GM23338 (cell line): ENCODE data around the gene MAST4. TPM values are rescaled to one million over a fixed set of nuclear protein-coding genes. Genes with fewer than 3 reads are reported as not detected.

Source experiments
- ATAC-seq: fragments of 200-7000 bp; cut with Tn5 transposase; 3 replicates; pipeline ENCODE4 v1.9.1; 2020
- DNase-seq: peaks from one replicate; pipeline ENCODE4 v3.0.0-alpha.2; 2015; ENCODE audit warnings: low spot score
- H2AFZ ChIP-seq: fragments of 200-600 bp; sonication (generic); 2 replicates; pipeline ENCODE4 v1.8.0; 2016; ENCODE audit warnings: antibody characterized with exemption, mild to moderate bottlenecking, moderate library complexity
- H3F3A ChIP-seq: fragments of 200-600 bp; sonication (generic); replicated peaks from 2 replicates; pipeline ENCODE4 v1.8.0; 2017; ENCODE audit warnings: antibody characterized with exemption, mixed run types, low read depth
- H3K27ac ChIP-seq: fragments of 200-600 bp; sonication (generic); 2 replicates; pipeline ENCODE4 v1.6.1; 2016; ENCODE audit warnings: low read depth
- H3K27me3 ChIP-seq: fragments of 200-600 bp; sonication (generic); 2 replicates; pipeline ENCODE4 v1.8.0; 2016; ENCODE audit warnings: mild to moderate bottlenecking, mixed run types, moderate library complexity; ENCODE audit not compliant: insufficient read depth
- H3K36me3 ChIP-seq: fragments of 200-600 bp; sonication (generic); 2 replicates; pipeline ENCODE4 v1.8.0; 2016; ENCODE audit warnings: mild to moderate bottlenecking; ENCODE audit not compliant: insufficient read depth
- H3K4me1 ChIP-seq: fragments of 200-600 bp; sonication (generic); 2 replicates; pipeline ENCODE4 v1.8.0; 2016; ENCODE audit warnings: mild to moderate bottlenecking, moderate library complexity; ENCODE audit not compliant: insufficient read depth
- H3K4me2 ChIP-seq: fragments of 200-600 bp; sonication (generic); 2 replicates; pipeline ENCODE4 v1.7.1; 2017; ENCODE audit warnings: mixed run types
- H3K4me3 ChIP-seq: fragments of 200-600 bp; sonication (generic); 2 replicates; pipeline ENCODE4 v1.6.1; 2016; ENCODE audit warnings: mixed run types
- H3K79me2 ChIP-seq: fragments of 200-600 bp; sonication (generic); replicated peaks from 2 replicates; pipeline ENCODE4 v1.8.0; 2017; ENCODE audit warnings: mild to moderate bottlenecking; ENCODE audit not compliant: insufficient read depth
- H3K9me2 ChIP-seq: fragments of 200-600 bp; sonication (generic); 2 replicates; pipeline ENCODE4 v1.8.0; 2017; ENCODE audit not compliant: insufficient read depth
- H4K20me1 ChIP-seq: fragments of 200-600 bp; sonication (generic); replicated peaks from 2 replicates; pipeline ENCODE4 v1.8.0; 2017; ENCODE audit warnings: mild to moderate bottlenecking; ENCODE audit not compliant: insufficient read depth
- H3K27ac Mint-ChIP-seq: 2 replicates; pipeline ENCODE4 v1.8.0; 2020; ENCODE audit warnings: inconsistent platforms, mild to moderate bottlenecking, moderate library complexity, mixed read lengths
- H3K27me3 Mint-ChIP-seq: 3 replicates; pipeline ENCODE4 v1.8.0; 2022; ENCODE audit warnings: low read depth, mild to moderate bottlenecking, moderate library complexity, mixed read lengths, inconsistent platforms; ENCODE audit not compliant: insufficient read depth, poor library complexity
- H3K36me3 Mint-ChIP-seq: 3 replicates; pipeline ENCODE4 v1.8.0; 2021; ENCODE audit warnings: low read depth, mild to moderate bottlenecking, inconsistent platforms, moderate library complexity, mixed read lengths
- H3K4me1 Mint-ChIP-seq: 3 replicates; pipeline ENCODE4 v1.8.0; 2020; ENCODE audit warnings: mild to moderate bottlenecking, inconsistent platforms, mixed read lengths
- H3K4me3 Mint-ChIP-seq: 3 replicates; pipeline ENCODE4 v1.8.0; 2021; ENCODE audit warnings: moderate library complexity, mild to moderate bottlenecking, inconsistent platforms, mixed read lengths
- H3K9me3 Mint-ChIP-seq: 3 replicates; pipeline ENCODE4 v1.8.0; 2020; ENCODE audit warnings: moderate library complexity, mild to moderate bottlenecking, inconsistent platforms, mixed read lengths
- CREB1 ChIP-seq: fragments of 250-450 bp; sonication (Bioruptor Pico); IDR thresholded peaks from 2 replicates; pipeline ENCODE4 v1.5.0; 2020; ENCODE audit warnings: low read depth, mild to moderate bottlenecking, moderate library complexity
- CTCF ChIP-seq, 2 experiments: fragments of 200-600 bp in 1 of 2; sonication (generic) in 1 of 2; conservative IDR thresholded peaks; 2 replicates each; pipeline versions ENCODE4 v1.5.1 to v1.6.1; 2016 to 2017; ENCODE audit warnings: antibody characterized with exemption in 2 of 2, low read depth in 2 of 2, mild to moderate bottlenecking in 2 of 2, moderate library complexity in 1 of 2
- EZH2 ChIP-seq: fragments of 200-600 bp; sonication (generic); IDR thresholded peaks from one replicate; pipeline ENCODE4 v1.8.0; 2017; ENCODE audit warnings: antibody characterized with exemption, mild to moderate bottlenecking, low read depth; ENCODE audit not compliant: unreplicated experiment
- EZH2phosphoT487 ChIP-seq: fragments of 200-600 bp; sonication (generic); IDR thresholded peaks from one replicate; pipeline ENCODE4 v1.8.1; 2018; ENCODE audit warnings: antibody characterized with exemption; ENCODE audit not compliant: unreplicated experiment
- JUNB ChIP-seq: IDR thresholded peaks from one replicate; pipeline ENCODE4 v1.6.1; 2016; ENCODE audit warnings: antibody characterized with exemption; ENCODE audit not compliant: unreplicated experiment
- NANOG ChIP-seq: IDR thresholded peaks from 2 replicates; pipeline ENCODE4 v1.6.1; 2016; ENCODE audit warnings: antibody characterized with exemption, borderline replicate concordance
- POLR2AphosphoS5 ChIP-seq: IDR thresholded peaks from 2 replicates; pipeline ENCODE4 v1.6.1; 2016; ENCODE audit warnings: antibody characterized with exemption, low read depth
- REST ChIP-seq: IDR thresholded peaks from one replicate; pipeline ENCODE4 v1.6.1; 2018; ENCODE audit warnings: antibody characterized with exemption; ENCODE audit not compliant: unreplicated experiment
- ZNF114 ChIP-seq: fragments of 250-450 bp; sonication (Bioruptor Pico); IDR thresholded peaks from 2 replicates; pipeline ENCODE4 v1.5.0; 2020; ENCODE audit warnings: mild to moderate bottlenecking, moderate library complexity
- ZNF462 ChIP-seq: fragments of 250-450 bp; sonication (Bioruptor Pico); IDR thresholded peaks from 2 replicates; pipeline ENCODE4 v1.5.0; 2020; ENCODE audit warnings: mild to moderate bottlenecking, moderate library complexity
- polyA plus RNA-seq: library from polyadenylated mRNA; unstranded; fragments of >200 nt; fragmentation: Nextera tagmentation; extraction: Ambion mirVana; gene quantifications from 2 replicates; pipeline ENCODE4 v1.2.1, GENCODE V29; 2016
- total RNA-seq: library from RNA; depleted of rRNA; stranded (reverse); fragments of >200 nt; shearing (Covaris generic); gene quantifications from 2 replicates; pipeline ENCODE4 v1.2.3, GENCODE V29; 2014

MAST4 gene
- total and polyA plus RNA-seq, 2 experiments from 2014 or later = 3.6 to 8.5 TPM

- Histone ChIP-seq H3K36me3 (no peaks in the 10 kb centered on the region), H3K27ac (no peak overlapping the region), H3K9me2 (0 out of 2 replicates have a peak, but pooled peaks cover 3% of the 10 kb centered on the region), H2AFZ (no peak overlapping the region; the same call in 1 of the 2 replicates), H4K20me1 (no peaks in the 10 kb centered on the region), H3K27me3 (peaks cover 10% of the 10 kb centered on the region), H3K4me1 (peaks cover 17% of the 10 kb centered on the region), H3K79me2 (no peaks in the 10 kb centered on the region), H3F3A (no peaks in the 10 kb centered on the region), H3K4me2 (peak overlapping the region; percentile 87), H3K4me3 (peak overlapping the region; percentile 74)
- no peak for TF ChIP-seq ZNF462
- Mint-ChIP-seq H3K27me3 (peaks cover 9% of the 10 kb centered on the region), H3K9me3 (no peaks in the 10 kb centered on the region), H3K27ac (no peak overlapping the region), H3K4me1 (peaks cover 17% of the 10 kb centered on the region), H3K4me3 (peak overlapping the region; percentile 93), H3K36me3 (no peaks in the 10 kb centered on the region)
- ATAC-seq (no peak), DNase-seq (no peak)
Observed at GRCh38 chr5:67002832-67003684, 406.9 kb downstream of the MAST4 start.

- Mint-ChIP-seq H3K9me3 (no peaks in the 10 kb centered on the region), H3K27me3 (peaks cover 9% of the 10 kb centered on the region), H3K4me3 (peak overlapping the region; percentile 93), H3K36me3 (no peaks in the 10 kb centered on the region), H3K4me1 (peaks cover 17% of the 10 kb centered on the region), H3K27ac (no peak overlapping the region)
- H3K27me3 ChIP-seq = peaks cover 10% of the 10 kb centered on the region
- H3K9me2 ChIP-seq = 0 out of 2 replicates have a peak, but pooled peaks cover under 1% of the 10 kb centered on the region
- H3F3A ChIP-seq = no peaks in the 10 kb centered on the region
- H3K27ac ChIP-seq = no peak overlapping the region
- DNase-seq (no peak), ATAC-seq (no peak)
- H3K4me3 ChIP-seq = peak overlapping the region; percentile 74
- H3K79me2 ChIP-seq = no peaks in the 10 kb centered on the region
- H2AFZ ChIP-seq = peak overlapping the region; percentile 94
- peaks cover 17% of the 10 kb centered on the region for H3K4me1 ChIP-seq
- peak overlapping the region; percentile 87 for H3K4me2 ChIP-seq
- no peaks in the 10 kb centered on the region for H4K20me1 ChIP-seq
- H3K36me3 ChIP-seq = no peaks in the 10 kb centered on the region
- TF ChIP-seq JUNB (no peak), POLR2AphosphoS5 (no peak), EZH2phosphoT487 (no peak), REST (no peak), ZNF114 (CRISPR knock-in tag) (no peak), CREB1 (CRISPR knock-in tag) (no peak), CTCF (conservative IDR thresholded peaks at IDR 0.05; ENCODE audit: low read depth in 2 of 2) (no peak), NANOG (no peak), EZH2 (no peak)
Observed at GRCh38 chr5:67003685-67003934, 407.4 kb downstream of the MAST4 start.
